Measurements from ENCODE around the gene TMEM254.
"Not testable (repeated sequence)": the region's sequence is repeated elsewhere in the genome, so short reads cannot be mapped to it uniquely, and the experiment has no call there.

Gene TMEM254, protein sequence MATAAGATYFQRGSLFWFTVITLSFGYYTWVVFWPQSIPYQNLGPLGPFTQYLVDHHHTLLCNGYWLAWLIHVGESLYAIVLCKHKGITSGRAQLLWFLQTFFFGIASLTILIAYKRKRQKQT

DNA sequence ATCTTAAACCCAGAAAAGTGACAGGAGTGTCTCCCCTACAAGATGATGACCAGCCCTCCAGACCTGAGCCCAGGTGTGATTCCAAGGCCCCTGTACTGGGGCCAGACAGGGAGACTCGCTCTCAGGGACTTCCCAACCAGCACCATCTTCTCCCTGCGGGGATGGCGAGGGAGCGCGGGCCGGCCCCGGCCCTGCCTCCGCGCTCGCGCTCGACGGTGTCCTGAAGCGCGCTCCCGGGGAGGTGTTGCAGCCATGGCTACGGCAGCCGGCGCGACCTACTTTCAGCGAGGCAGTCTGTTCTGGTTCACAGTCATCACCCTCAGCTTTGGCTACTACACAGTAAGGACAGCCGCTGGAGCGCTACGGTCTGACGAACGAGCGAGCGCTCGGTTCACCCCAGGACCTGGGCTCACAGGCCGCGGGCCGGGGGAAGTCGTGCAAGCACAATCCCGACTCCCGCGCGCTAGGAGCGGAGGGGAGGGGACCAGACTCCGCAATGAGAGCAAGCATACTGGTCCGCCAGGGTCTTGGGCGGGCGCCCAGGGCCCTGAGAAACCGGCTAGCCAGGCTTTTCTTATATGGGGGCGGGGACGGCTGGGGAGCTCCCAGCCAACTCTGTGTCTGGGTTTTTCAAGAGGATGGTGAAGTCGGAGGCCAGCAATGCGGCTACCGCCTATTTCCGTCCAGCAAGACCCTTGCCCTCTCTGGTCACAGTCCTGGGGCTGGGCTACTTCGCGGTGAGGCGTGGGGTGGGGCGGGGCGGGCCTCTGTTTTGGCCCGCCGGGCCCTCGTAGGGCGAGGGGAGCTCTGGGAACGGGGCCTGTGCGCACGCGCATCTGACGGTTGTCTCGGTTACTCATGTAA lies at the start of gene TMEM254:
TMEM254 (plus strand) TSS at position 218 of the 864 bp plus-strand sequence; CDS start at position 253, 35 bp downstream.
- peak within 1 kb of the TSS; percentile 98 for H3K4me3 ChIP-seq (ENCODE audit: low read length)
- no peaks in the 10 kb centered on the region for H3K27me3 ChIP-seq (ENCODE audit: low read depth, low read length)
- no peaks in the 10 kb centered on the region for H3K36me3 ChIP-seq (replicated peaks; ENCODE audit: low read depth, low read length)
- H3K4me2 ChIP-seq (ENCODE audit: low read length): peak within 1 kb of the TSS; percentile 84
- peak within 1 kb of the TSS; percentile 80 for H2AFZ ChIP-seq (ENCODE audit: low read depth, low read length)
- H3K27ac ChIP-seq (ENCODE audit: low read length): peak within 1 kb of the TSS; percentile 72
- H3K79me2 ChIP-seq (ENCODE audit: low read length): no peaks in the 10 kb centered on the region; the same call in 1 of the 2 replicates
- H3K9ac ChIP-seq (ENCODE audit: low read length): peak within 1 kb of the TSS; percentile 93
- no peaks in the 10 kb centered on the region for H3K9me3 ChIP-seq (ENCODE audit: insufficient read depth, low read length)
- TF ChIP-seq, protein P1, sequence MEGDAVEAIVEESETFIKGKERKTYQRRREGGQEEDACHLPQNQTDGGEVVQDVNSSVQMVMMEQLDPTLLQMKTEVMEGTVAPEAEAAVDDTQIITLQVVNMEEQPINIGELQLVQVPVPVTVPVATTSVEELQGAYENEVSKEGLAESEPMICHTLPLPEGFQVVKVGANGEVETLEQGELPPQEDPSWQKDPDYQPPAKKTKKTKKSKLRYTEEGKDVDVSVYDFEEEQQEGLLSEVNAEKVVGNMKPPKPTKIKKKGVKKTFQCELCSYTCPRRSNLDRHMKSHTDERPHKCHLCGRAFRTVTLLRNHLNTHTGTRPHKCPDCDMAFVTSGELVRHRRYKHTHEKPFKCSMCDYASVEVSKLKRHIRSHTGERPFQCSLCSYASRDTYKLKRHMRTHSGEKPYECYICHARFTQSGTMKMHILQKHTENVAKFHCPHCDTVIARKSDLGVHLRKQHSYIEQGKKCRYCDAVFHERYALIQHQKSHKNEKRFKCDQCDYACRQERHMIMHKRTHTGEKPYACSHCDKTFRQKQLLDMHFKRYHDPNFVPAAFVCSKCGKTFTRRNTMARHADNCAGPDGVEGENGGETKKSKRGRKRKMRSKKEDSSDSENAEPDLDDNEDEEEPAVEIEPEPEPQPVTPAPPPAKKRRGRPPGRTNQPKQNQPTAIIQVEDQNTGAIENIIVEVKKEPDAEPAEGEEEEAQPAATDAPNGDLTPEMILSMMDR (IDR thresholded peaks at IDR 0.05; ENCODE audit: low read depth, low read length): no peak
- TF ChIP-seq EZH2phosphoT487 (IDR thresholded peaks at IDR 0.05; ENCODE audit: low read depth): no peak
- H3K4me1 ChIP-seq (ENCODE audit: low read length): peaks cover 6% of the 10 kb centered on the region
- no peaks in the 10 kb centered on the region for H4K20me1 ChIP-seq (ENCODE audit: insufficient read depth, low read length)

DNA sequence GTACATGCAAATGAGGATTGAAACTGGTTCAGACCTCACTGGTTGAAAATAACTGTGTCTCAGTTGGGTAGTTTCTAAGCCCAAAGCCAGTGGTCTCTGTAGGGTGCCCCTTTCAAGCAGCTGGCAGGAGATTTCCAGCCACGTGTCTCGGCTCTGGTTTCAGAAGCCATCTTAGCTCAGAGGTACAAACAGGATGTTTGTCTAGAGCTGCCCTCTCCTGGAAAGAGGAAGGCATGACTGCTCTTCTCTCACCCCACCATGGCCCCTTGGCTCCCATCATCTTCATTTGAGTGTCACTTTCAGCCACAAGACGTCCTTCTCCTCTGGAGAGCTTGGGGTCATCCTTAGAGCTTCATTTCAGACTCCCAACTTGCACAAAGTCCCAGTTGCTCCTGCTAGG lies 49.3 kb upstream of the TMEM254 start:
- not testable (repeated sequence) for H2AFZ ChIP-seq (ENCODE audit: low read depth, low read length); H3K36me3 ChIP-seq (replicated peaks; ENCODE audit: low read depth, low read length); H3K4me2 ChIP-seq (ENCODE audit: low read length)

DNA sequence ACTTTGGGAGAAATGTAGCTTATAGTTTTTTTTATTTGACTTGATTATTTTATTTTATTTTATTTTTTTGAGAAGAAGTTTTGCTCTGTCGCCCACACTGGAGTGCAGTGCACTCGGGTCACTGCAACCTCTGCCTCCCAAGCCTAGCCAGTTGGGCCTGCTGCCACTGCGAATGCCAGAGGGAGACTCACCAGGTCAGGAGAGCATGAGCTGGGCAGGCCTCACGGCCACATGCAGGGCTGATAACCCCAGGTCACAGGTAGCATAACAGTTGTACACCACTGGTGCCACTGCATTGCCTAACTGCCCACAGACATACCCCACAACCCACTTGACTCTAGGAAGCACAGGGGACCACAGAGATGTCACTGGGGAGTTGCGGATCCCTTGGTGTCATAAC lies 48.6 kb upstream of the TMEM254 start:
- not testable (repeated sequence) for H3K9me3 ChIP-seq (ENCODE audit: insufficient read depth, low read length); H3K9ac ChIP-seq (ENCODE audit: low read length); H4K20me1 ChIP-seq (ENCODE audit: insufficient read depth, low read length); H3K79me2 ChIP-seq (ENCODE audit: low read length); H3K27me3 ChIP-seq (ENCODE audit: low read depth, low read length); H3K4me2 ChIP-seq (ENCODE audit: low read length); H3K4me3 ChIP-seq (ENCODE audit: low read length); H3K27ac ChIP-seq (ENCODE audit: low read length); H3K4me1 ChIP-seq (ENCODE audit: low read length); H2AFZ ChIP-seq (ENCODE audit: low read depth, low read length); H3K36me3 ChIP-seq (replicated peaks; ENCODE audit: low read depth, low read length)

More for the DNA sequence above, 49.3 kb upstream of the TMEM254 start:
- not testable (repeated sequence) for H3K27ac ChIP-seq (ENCODE audit: low read length); H3K27me3 ChIP-seq (ENCODE audit: low read depth, low read length); H4K20me1 ChIP-seq (ENCODE audit: insufficient read depth, low read length); H3K9ac ChIP-seq (ENCODE audit: low read length); H3K4me1 ChIP-seq (ENCODE audit: low read length); H3K79me2 ChIP-seq (ENCODE audit: low read length); H3K4me3 ChIP-seq (ENCODE audit: low read length); H3K9me3 ChIP-seq (ENCODE audit: insufficient read depth, low read length)

DNA sequence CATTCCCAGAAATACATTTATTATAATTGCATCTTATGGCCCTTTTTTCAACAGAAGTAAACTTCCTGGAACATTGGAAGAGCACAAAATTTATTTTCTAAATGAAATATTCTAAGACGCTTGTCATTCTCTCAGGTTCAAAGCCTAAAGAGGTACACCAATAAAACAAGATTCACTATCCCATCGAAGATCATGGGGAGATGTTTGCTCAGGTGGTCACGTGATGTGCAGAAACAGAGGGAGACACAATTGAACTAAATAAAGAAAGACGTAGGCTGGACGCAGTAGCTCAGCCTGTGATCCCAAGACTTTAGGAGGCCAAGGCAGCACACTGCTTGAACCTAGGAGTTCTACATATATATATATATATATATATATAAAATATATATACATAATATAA lies 46.0 kb upstream of the TMEM254 start:
- no peak for TF ChIP-seq EZH2phosphoT487 (IDR thresholded peaks at IDR 0.05; ENCODE audit: low read depth)
- TF ChIP-seq, protein P1 (IDR thresholded peaks at IDR 0.05; ENCODE audit: low read depth, low read length): no peak
- H3K36me3 ChIP-seq (replicated peaks; ENCODE audit: low read depth, low read length): no peaks in the 10 kb centered on the region
- no peak overlapping the region for H3K4me2 ChIP-seq (ENCODE audit: low read length)
- no peak overlapping the region for H3K27ac ChIP-seq (ENCODE audit: low read length)
- no peaks in the 10 kb centered on the region for H3K79me2 ChIP-seq (ENCODE audit: low read length)
- H2AFZ ChIP-seq (ENCODE audit: low read depth, low read length): no peak overlapping the region
- 0 out of 2 replicates have a peak, but pooled peaks cover 2% of the 10 kb centered on the region for H3K4me1 ChIP-seq (ENCODE audit: low read length)
- H3K4me3 ChIP-seq (ENCODE audit: low read length): no peak overlapping the region
- no peaks in the 10 kb centered on the region for H3K27me3 ChIP-seq (ENCODE audit: low read depth, low read length)
- H3K9me3 ChIP-seq (ENCODE audit: insufficient read depth, low read length): no peaks in the 10 kb centered on the region
- no peak overlapping the region for H3K9ac ChIP-seq (ENCODE audit: low read length)
- no peaks in the 10 kb centered on the region for H4K20me1 ChIP-seq (ENCODE audit: insufficient read depth, low read length)

DNA sequence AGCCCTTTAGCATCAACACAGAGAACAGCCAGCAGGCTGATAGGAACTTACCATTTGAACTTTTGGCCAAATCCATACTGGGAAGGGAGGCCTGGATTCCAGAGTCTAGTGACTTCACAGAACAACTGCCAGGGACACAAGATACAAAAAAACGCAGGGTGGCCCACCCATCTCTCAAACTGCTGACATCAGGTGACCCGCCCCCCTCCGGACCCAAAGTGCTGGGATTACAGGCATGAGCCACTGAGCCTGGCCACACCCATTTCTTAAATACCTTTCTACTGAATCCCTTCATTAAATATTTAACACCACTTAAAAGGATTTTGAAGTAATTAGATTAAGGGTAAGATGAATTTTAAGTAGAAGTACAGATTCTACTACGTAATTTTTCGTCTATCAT lies 43.7 kb upstream of the TMEM254 start:
- not testable (repeated sequence) for H3K79me2 ChIP-seq (ENCODE audit: low read length); H3K27ac ChIP-seq (ENCODE audit: low read length); H3K36me3 ChIP-seq (replicated peaks; ENCODE audit: low read depth, low read length); H2AFZ ChIP-seq (ENCODE audit: low read depth, low read length); H4K20me1 ChIP-seq (ENCODE audit: insufficient read depth, low read length); H3K4me2 ChIP-seq (ENCODE audit: low read length); H3K4me3 ChIP-seq (ENCODE audit: low read length); H3K4me1 ChIP-seq (ENCODE audit: low read length); H3K9ac ChIP-seq (ENCODE audit: low read length); H3K27me3 ChIP-seq (ENCODE audit: low read depth, low read length); H3K9me3 ChIP-seq (ENCODE audit: insufficient read depth, low read length)

DNA sequence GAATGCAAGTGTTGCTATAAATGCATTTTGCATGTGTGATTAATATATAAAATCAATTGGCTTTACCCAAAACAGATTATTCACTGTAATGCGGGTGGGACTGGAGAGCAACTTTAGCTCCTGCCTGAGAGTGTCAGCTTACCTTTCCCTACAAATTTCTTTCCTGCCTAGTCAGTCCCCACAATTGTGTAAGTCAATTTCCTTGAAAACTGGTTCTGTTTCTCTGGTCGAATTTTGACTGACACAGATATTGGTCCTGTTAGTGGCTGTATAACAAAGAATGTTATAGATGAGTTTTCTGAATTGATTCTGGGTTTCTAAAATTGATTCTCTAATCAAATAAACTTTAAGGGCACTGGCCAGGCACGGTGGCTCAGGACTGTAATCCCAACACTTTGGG lies 43.0 kb upstream of the TMEM254 start:
- H3K9me3 ChIP-seq (ENCODE audit: insufficient read depth, low read length); H3K9ac ChIP-seq (ENCODE audit: low read length); H3K4me1 ChIP-seq (ENCODE audit: low read length); H3K36me3 ChIP-seq (replicated peaks; ENCODE audit: low read depth, low read length); H3K27me3 ChIP-seq (ENCODE audit: low read depth, low read length); H3K27ac ChIP-seq (ENCODE audit: low read length); H3K4me3 ChIP-seq (ENCODE audit: low read length); H3K79me2 ChIP-seq (ENCODE audit: low read length); H2AFZ ChIP-seq (ENCODE audit: low read depth, low read length); H3K4me2 ChIP-seq (ENCODE audit: low read length); H4K20me1 ChIP-seq (ENCODE audit: insufficient read depth, low read length): not testable (repeated sequence)

DNA sequence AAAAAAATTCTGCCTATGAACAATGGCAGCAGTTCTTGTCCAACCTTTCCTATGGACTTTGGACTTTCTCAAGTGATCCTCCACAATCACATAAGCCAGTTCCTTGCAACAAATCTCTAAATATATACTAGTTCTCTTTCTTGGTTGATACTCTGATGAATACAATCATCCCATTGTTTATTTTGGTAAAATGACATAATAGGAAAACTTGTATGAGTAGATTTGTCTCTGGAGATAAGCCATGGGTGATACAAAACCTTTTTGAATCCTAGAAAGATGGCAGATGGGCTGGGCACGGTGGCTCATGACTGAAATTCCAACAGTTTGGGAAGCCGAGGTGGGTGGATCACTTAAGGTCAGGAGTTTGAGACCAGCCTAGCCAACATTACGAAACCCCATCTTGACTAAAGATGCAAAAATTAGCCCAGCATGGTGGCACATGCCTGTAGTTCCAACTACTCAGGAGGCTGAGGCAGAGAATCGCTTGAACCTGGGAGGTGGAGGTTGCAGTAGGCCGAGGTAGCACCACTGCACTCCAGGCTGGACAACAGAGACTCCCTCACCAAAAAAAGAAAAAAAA lies 41.5 kb upstream of the TMEM254 start:
- H3K36me3 ChIP-seq (replicated peaks; ENCODE audit: low read depth, low read length): not testable (repeated sequence)

More for the DNA sequence above, 41.5 kb upstream of the TMEM254 start:
- H3K27ac ChIP-seq (ENCODE audit: low read length); H3K79me2 ChIP-seq (ENCODE audit: low read length); H3K9me3 ChIP-seq (ENCODE audit: insufficient read depth, low read length); H3K4me2 ChIP-seq (ENCODE audit: low read length); H3K4me3 ChIP-seq (ENCODE audit: low read length); H4K20me1 ChIP-seq (ENCODE audit: insufficient read depth, low read length); H3K4me1 ChIP-seq (ENCODE audit: low read length); H2AFZ ChIP-seq (ENCODE audit: low read depth, low read length); H3K9ac ChIP-seq (ENCODE audit: low read length); H3K27me3 ChIP-seq (ENCODE audit: low read depth, low read length): not testable (repeated sequence)
